Smooth muscle cell (in vitro differentiated cells): ENCODE data around the gene IL13. TPM values are rescaled to one million over a fixed set of nuclear protein-coding genes. Genes with fewer than 3 reads are reported as not detected.

Experiments
- DNase-seq: peaks from one replicate; lab custom pipeline; 2025; ENCODE audit not compliant: unreplicated experiment; lab: John Stamatoyannopoulos, UW
- H2AFZ ChIP-seq: fragments of 200-600 bp; sonication (generic); 2 replicates; pipeline ENCODE4 v1.6.0; 2016; ENCODE audit warnings: antibody characterized with exemption, low read depth, mild to moderate bottlenecking
- H3F3A ChIP-seq: fragments of 200-600 bp; sonication (generic); 2 replicates; pipeline ENCODE4 v1.6.0; 2017; ENCODE audit warnings: antibody characterized with exemption, low read depth
- H3K27ac ChIP-seq: fragments of 200-600 bp; sonication (generic); 2 replicates; pipeline ENCODE4 v1.5.1; 2016; ENCODE audit warnings: low read depth, mild to moderate bottlenecking
- H3K27me3 ChIP-seq: fragments of 200-600 bp; sonication (generic); 2 replicates; pipeline ENCODE4 v1.6.1; 2016; ENCODE audit warnings: low read depth, mild to moderate bottlenecking
- H3K36me3 ChIP-seq: fragments of 200-600 bp; sonication (generic); 2 replicates; pipeline ENCODE4 v1.5.1; 2016; ENCODE audit warnings: low read depth
- H3K4me1 ChIP-seq: fragments of 200-600 bp; sonication (generic); 2 replicates; pipeline ENCODE4 v1.5.1; 2016; ENCODE audit warnings: low read depth
- H3K4me2 ChIP-seq: fragments of 200-600 bp; sonication (generic); 2 replicates; pipeline ENCODE4 v1.6.0; 2016; ENCODE audit warnings: mild to moderate bottlenecking
- H3K4me3 ChIP-seq: fragments of 200-600 bp; sonication (generic); 2 replicates; pipeline ENCODE4 v1.5.1; 2016; ENCODE audit warnings: mild to moderate bottlenecking
- H3K79me2 ChIP-seq: fragments of 200-600 bp; sonication (generic); 2 replicates; pipeline ENCODE4 v1.6.0; 2016; ENCODE audit warnings: low read depth, mild to moderate bottlenecking
- H3K9ac ChIP-seq: fragments of 200-600 bp; sonication (generic); 2 replicates; pipeline ENCODE4 v1.6.0; 2016; ENCODE audit warnings: low read depth
- H3K9me3 ChIP-seq: fragments of 200-600 bp; sonication (generic); replicated peaks from 2 replicates; pipeline ENCODE4 v1.5.1; 2016; ENCODE audit warnings: low read depth
- H4K20me1 ChIP-seq: fragments of 200-600 bp; sonication (generic); 2 replicates; pipeline ENCODE4 v1.6.0; 2016; ENCODE audit warnings: low read depth
- CTCF ChIP-seq: fragments of 200-600 bp; sonication (generic); IDR thresholded peaks from 2 replicates; pipeline ENCODE4 v1.5.1; 2017; ENCODE audit warnings: borderline replicate concordance, mild to moderate bottlenecking, antibody characterized with exemption; ENCODE audit not compliant: insufficient read depth, poor library complexity, severe bottlenecking
- WGBS: methylation state at CpG from one replicate; pipeline ENCODE4 v1.1.7; 2016; ENCODE audit warnings: low lambda C conversion rate; 5-methylcytosine and 5-hydroxymethylcytosine counted together
- polyA plus RNA-seq: library from polyadenylated mRNA; unstranded; fragments of >200 nt; fragmentation: Nextera tagmentation; extraction: Ambion mirVana; gene quantifications from 2 replicates; pipeline ENCODE4 v1.2.1, GENCODE V29; 2016
- total RNA-seq: library from RNA; depleted of rRNA; stranded (reverse); fragments of >200 nt; gene quantifications from 2 replicates; pipeline ENCODE4 v1.2.3, GENCODE V29; 2014

Gene IL13
- total and polyA plus RNA-seq, 2 experiments from 2014 or later, result 0.18 TPM; not detected in 1

- peak overlapping the region; percentile 56 for H3K4me2 ChIP-seq
- DNase-seq, result no peak
- H3K27me3 ChIP-seq, result no peaks in the 10 kb centered on the region
- no peak overlapping the region for H2AFZ ChIP-seq
- H3K27ac ChIP-seq, result peak overlapping the region; percentile 62
- WGBS, result 35% methylated on average over 7 of the region's 7 CpGs
- H3K4me3 ChIP-seq, result no peak overlapping the region
- H3K9ac ChIP-seq, result peak overlapping the region; percentile 38
- H3K79me2 ChIP-seq, result no peaks in the 10 kb centered on the region
- H3F3A ChIP-seq, result no peaks in the 10 kb centered on the region
- H3K4me1 ChIP-seq, result peaks cover 6% of the 10 kb centered on the region
- peak; percentile 36 for TF ChIP-seq CTCF
- no peaks in the 10 kb centered on the region for H4K20me1 ChIP-seq
- H3K9me3 ChIP-seq, result no peaks in the 10 kb centered on the region
- H3K36me3 ChIP-seq, result no peaks in the 10 kb centered on the region
Measured at GRCh38 chr5:132677191-132677590, 19.2 kb downstream of the IL13 start.

GRCh38 chr5:132677682-132678400 is 19.9 kb downstream of the IL13 start:
- no peaks in the 10 kb centered on the region for H3K36me3 ChIP-seq
- no peaks in the 10 kb centered on the region for H3K79me2 ChIP-seq
- H3K27ac ChIP-seq, result peak overlapping the region; percentile 20
- H3K4me3 ChIP-seq, result no peak overlapping the region
- TF ChIP-seq CTCF, result no peak
- no peaks in the 10 kb centered on the region for H3K27me3 ChIP-seq
- H2AFZ ChIP-seq, result no peak overlapping the region
- H3K9ac ChIP-seq, result no peak overlapping the region
- H4K20me1 ChIP-seq, result no peaks in the 10 kb centered on the region
- no peaks in the 10 kb centered on the region for H3F3A ChIP-seq
- 84% methylated on average over 15 of the region's 15 CpGs for WGBS
- H3K4me2 ChIP-seq, result no peak overlapping the region
- DNase-seq, result no peak
- H3K9me3 ChIP-seq, result no peaks in the 10 kb centered on the region
- H3K4me1 ChIP-seq, result peaks cover 6% of the 10 kb centered on the region

- no peaks in the 10 kb centered on the region for H3K9me3 ChIP-seq
- no peak overlapping the region for H3K4me3 ChIP-seq
- no peaks in the 10 kb centered on the region for H3K36me3 ChIP-seq
- H3K79me2 ChIP-seq, result no peaks in the 10 kb centered on the region
- no peak for TF ChIP-seq CTCF
- no peak overlapping the region for H3K27ac ChIP-seq
- H2AFZ ChIP-seq, result no peak overlapping the region
- no peaks in the 10 kb centered on the region for H3F3A ChIP-seq
- WGBS, result 90% methylated on average over 1 of the region's 1 CpG
- no peak for DNase-seq
- H3K9ac ChIP-seq, result no peak overlapping the region
- H4K20me1 ChIP-seq, result no peaks in the 10 kb centered on the region
- H3K4me2 ChIP-seq, result no peak overlapping the region
- no peaks in the 10 kb centered on the region for H3K27me3 ChIP-seq
- H3K4me1 ChIP-seq, result peaks cover 6% of the 10 kb centered on the region
Measured at GRCh38 chr5:132678735-132679134, 20.8 kb downstream of the IL13 start.

GRCh38 chr5:132679166-132679565 is 21.2 kb downstream of the IL13 start:
- no peaks in the 10 kb centered on the region for H3F3A ChIP-seq
- H4K20me1 ChIP-seq, result no peaks in the 10 kb centered on the region
- H3K4me3 ChIP-seq, result no peak overlapping the region
- H3K4me2 ChIP-seq, result no peak overlapping the region
- no peak for DNase-seq
- H3K36me3 ChIP-seq, result no peaks in the 10 kb centered on the region
- no peaks in the 10 kb centered on the region for H3K27me3 ChIP-seq
- peaks cover 6% of the 10 kb centered on the region for H3K4me1 ChIP-seq
- no peak overlapping the region for H3K27ac ChIP-seq
- no peaks in the 10 kb centered on the region for H3K79me2 ChIP-seq
- TF ChIP-seq CTCF, result no peak
- no peak overlapping the region for H3K9ac ChIP-seq
- no peak overlapping the region for H2AFZ ChIP-seq
- 95% methylated on average over 7 of the region's 7 CpGs for WGBS
- H3K9me3 ChIP-seq, result no peaks in the 10 kb centered on the region
